IMR-90 (cell line): Measurements from ENCODE around the gene BOLL. TPM values are rescaled to one million over a fixed set of nuclear protein-coding genes. Genes with fewer than 3 reads are reported as not detected.

Experiments used
- ATAC-seq: fragments of 200-7000 bp; cut with Tn5 transposase; 2 replicates; pipeline ENCODE4 v1.9.1; 2020; ENCODE audit warnings: low read depth, mild to moderate bottlenecking, moderate library complexity
- BruUV-seq: library from RNA; stranded (reverse); fragments of 400-500 nt; replicated peaks from 2 replicates; lab custom pipeline; 2021; lab: Mats Ljungman, UMichigan
- CTCF ChIA-PET: fragments of 300-600 bp; formaldehyde crosslinking; extraction: SDS; loops from one replicate; lab custom pipeline; 2021; ENCODE audit warnings: antibody characterized with exemption; lab: Yijun Ruan, JAX
- POLR2A ChIA-PET: fragments of 300-600 bp; sonication (Branson Sonifier 250); formaldehyde crosslinking; loops from one replicate; lab custom pipeline; 2022; ENCODE audit warnings: antibody characterized with exemption; ENCODE audit not compliant: unreplicated experiment; lab: Charles Lee
- DNase-seq: peaks from one replicate; pipeline ENCODE4 v3.0.0; 2013
- H2AFZ ChIP-seq: replicated peaks from 2 replicates; pipeline ENCODE3; 2013; ENCODE audit warnings: low read length, mild to moderate bottlenecking; ENCODE audit not compliant: poor library complexity
- H2AK5ac ChIP-seq: 2 replicates; pipeline ENCODE4 v1.6.1; 2013; ENCODE audit warnings: low read depth, low read length, inconsistent platforms
- H2AK9ac ChIP-seq: replicated peaks from 2 replicates; pipeline ENCODE3; 2013; ENCODE audit warnings: mild to moderate bottlenecking, low read depth, low read length, moderate library complexity; ENCODE audit not compliant: poor library complexity
- H2BK120ac ChIP-seq: 2 replicates; pipeline ENCODE4 v1.6.1; 2013; ENCODE audit warnings: low read depth, low read length, inconsistent platforms
- H2BK15ac ChIP-seq: 3 replicates; pipeline ENCODE4 v1.6.1; 2013; ENCODE audit warnings: low read depth, low read length, inconsistent platforms
- H2BK20ac ChIP-seq: 2 replicates; pipeline ENCODE4 v1.6.1; 2013; ENCODE audit warnings: low read depth, mild to moderate bottlenecking, inconsistent platforms, low read length, moderate library complexity
- H2BK5ac ChIP-seq: 2 replicates; pipeline ENCODE4 v1.6.1; 2013; ENCODE audit warnings: mild to moderate bottlenecking, low read depth, low read length, inconsistent platforms; ENCODE audit not compliant: poor library complexity, severe bottlenecking
- H3K14ac ChIP-seq: replicated peaks from 2 replicates; pipeline ENCODE4 v1.6.1; 2013; ENCODE audit warnings: low read depth, low read length, inconsistent platforms
- H3K18ac ChIP-seq: 2 replicates; pipeline ENCODE4 v1.6.1; 2013; ENCODE audit warnings: low read depth, low read length, control low read depth
- H3K23ac ChIP-seq: 2 replicates; pipeline ENCODE4 v1.6.1; 2013; ENCODE audit warnings: low read depth, low read length, inconsistent platforms
- H3K27ac ChIP-seq: 2 replicates; pipeline ENCODE4 v1.5.1; 2013; ENCODE audit warnings: mild to moderate bottlenecking, control low read depth, low read length; ENCODE audit not compliant: insufficient read depth
- H3K27me3 ChIP-seq: 2 replicates; pipeline ENCODE4 v1.6.1; 2013; ENCODE audit warnings: low read length; ENCODE audit not compliant: control insufficient read depth, insufficient read depth
- H3K36me3 ChIP-seq: 2 replicates; pipeline ENCODE4 v1.6.1; 2013; ENCODE audit warnings: low read length, mixed read lengths; ENCODE audit not compliant: control insufficient read depth, insufficient read depth
- H3K4ac ChIP-seq: 2 replicates; pipeline ENCODE4 v1.6.1; 2013; ENCODE audit warnings: low read depth, low read length, inconsistent platforms
- H3K4me1 ChIP-seq: 2 replicates; pipeline ENCODE4 v1.6.1; 2013; ENCODE audit warnings: low read length, mixed read lengths; ENCODE audit not compliant: control insufficient read depth, insufficient read depth
- H3K4me2 ChIP-seq: 2 replicates; pipeline ENCODE4 v1.6.1; 2013; ENCODE audit warnings: low read depth, mild to moderate bottlenecking, control low read depth, low read length, moderate library complexity
- H3K4me3 ChIP-seq: 2 replicates; pipeline ENCODE4 v1.5.1; 2013; ENCODE audit warnings: low read depth, mild to moderate bottlenecking, control low read depth, low read length, moderate library complexity; ENCODE audit not compliant: insufficient read depth
- H3K56ac ChIP-seq: 2 replicates; pipeline ENCODE4 v1.6.1; 2013; ENCODE audit warnings: low read length, inconsistent platforms; ENCODE audit not compliant: insufficient read depth; ENCODE audit errors: extremely low read depth
- H3K79me1 ChIP-seq, 2 experiments: 2 replicates each; pipeline ENCODE4 v1.6.1; 2013; ENCODE audit warnings: low read length in 2 of 2, inconsistent platforms in 1 of 2, low read depth in 1 of 2
- H3K9ac ChIP-seq: 2 replicates; pipeline ENCODE4 v1.6.1; 2013; ENCODE audit warnings: low read depth, low read length, control low read depth
- H3K9me1 ChIP-seq: 2 replicates; pipeline ENCODE4 v1.6.1; 2013; ENCODE audit warnings: low read length, inconsistent platforms; ENCODE audit not compliant: insufficient read depth
- H3K9me3 ChIP-seq: 2 replicates; pipeline ENCODE4 v1.6.1; 2013; ENCODE audit warnings: low read length; ENCODE audit not compliant: control insufficient read depth, insufficient read depth
- H4K20me1 ChIP-seq: 2 replicates; pipeline ENCODE4 v1.6.1; 2013; ENCODE audit warnings: low read length, inconsistent platforms; ENCODE audit not compliant: insufficient read depth
- H4K5ac ChIP-seq: 2 replicates; pipeline ENCODE4 v1.6.1; 2013; ENCODE audit warnings: mild to moderate bottlenecking, low read depth, low read length, control low read depth
- H4K8ac ChIP-seq, 2 experiments: 2 replicates each; pipeline ENCODE4 v1.6.1; 2013; ENCODE audit warnings: low read depth in 2 of 2, low read length in 2 of 2, control low read depth in 1 of 2, inconsistent platforms in 1 of 2
- H4K91ac ChIP-seq: 2 replicates; pipeline ENCODE4 v1.6.1; 2013; ENCODE audit warnings: low read depth, low read length, inconsistent platforms; ENCODE audit not compliant: insufficient read depth
- BHLHE40 ChIP-seq: fragments of 150-350 bp; IDR thresholded peaks from 2 replicates; pipeline ENCODE4 v1.6.1; 2016; ENCODE audit warnings: mild to moderate bottlenecking, low read depth, low read length
- CEBPB ChIP-seq: IDR thresholded peaks from 2 replicates; pipeline ENCODE4 v1.6.1; 2012; ENCODE audit warnings: low read depth, low read length, improper control_type of control experiment
- ELK1 ChIP-seq: fragments of 150-350 bp; IDR thresholded peaks from 2 replicates; pipeline ENCODE4 v1.6.1; 2016; ENCODE audit warnings: low read depth, mild to moderate bottlenecking, low read length, moderate library complexity, borderline replicate concordance
- MXI1 ChIP-seq: IDR thresholded peaks from 2 replicates; pipeline ENCODE4 v1.6.1; 2012; ENCODE audit warnings: low read depth, mild to moderate bottlenecking, low read length, moderate library complexity, borderline replicate concordance
- SMC3 ChIP-seq: fragments of 150-350 bp; IDR thresholded peaks from 2 replicates; pipeline ENCODE4 v1.6.1; 2016; ENCODE audit warnings: low read depth, mild to moderate bottlenecking, antibody characterized with exemption, low read length, moderate library complexity
- USF2 ChIP-seq: fragments of 150-350 bp; IDR thresholded peaks from 2 replicates; pipeline ENCODE4 v1.6.1; 2017; ENCODE audit warnings: mild to moderate bottlenecking, antibody characterized with exemption, low read length, low read depth
- whole genome bisulfite sequencing, 2 experiments: methylation state at CpG; one replicate each; pipeline versions ENCODE4 v1.1.5 to v1.1.7; 2013; ENCODE audit warnings: missing lambda C conversion rate in 2 of 2; ENCODE audit not compliant: insufficient read length in 1 of 2; ENCODE audit errors: extremely low coverage in 2 of 2; 5-methylcytosine and 5-hydroxymethylcytosine counted together
- dilution Hi-C: fragments of 300-500 bp; cut with HindIII; formaldehyde crosslinking; loops from one replicate; pipeline ENCODE4 v1.14.3; 2018; ENCODE audit warnings: low sequenced_read_pairs; ENCODE audit not compliant: unreplicated experiment
- in situ Hi-C: fragments of 300-500 bp; cut with MboI; formaldehyde crosslinking; loops from 3 replicates; pipeline ENCODE4 v1.14.3; 2019; ENCODE audit warnings: low sequenced_read_pairs, inconsistent platforms, mixed read lengths
- intact Hi-C: fragments of 100-400 bp; cut with micrococcal nuclease; formaldehyde crosslinking; loops from 2 replicates; pipeline ENCODE4 v1.10.0; 2022
- polyA plus RNA-seq, 3 experiments: library from polyadenylated mRNA; depleted of rRNA; stranded (reverse); fragments of >200 nt; gene quantifications; 2 replicates each; pipeline ENCODE4 v1.2.3, GENCODE V29; 2012; ENCODE audit warnings: low replicate concordance in 1 of 3
- total RNA-seq: library from RNA; depleted of rRNA; stranded (reverse); fragments of >200 nt; gene quantifications from 2 replicates; pipeline ENCODE4 v1.2.3, GENCODE V29; 2012

BOLL gene
- total and polyA plus RNA-seq, 2 of the 4 experiments (the other 2 are of a cell fraction): not detected

GRCh38 chr2:197760293-197760657 is 24.8 kb downstream of the BOLL start:
- intact Hi-C loops: no loop called here
- no peak for ATAC-seq
- no TSS peak for BruUV-seq
- H4K8ac ChIP-seq: no peak overlapping the region
- H3K14ac ChIP-seq: no peak overlapping the region
- no peaks in the 10 kb centered on the region for H3K79me1 ChIP-seq
- no peak overlapping the region for H3K18ac ChIP-seq
- in situ Hi-C loops: no loop called here
- ChIA-PET CTCF (no interaction called here), POLR2A (no interaction called here)
- 27% methylated on average over 3 of the region's 3 CpGs; no CpG with 5 or more reads in 1 of the 2 experiments for WGBS, 2 experiments
- H3K23ac ChIP-seq: no peak overlapping the region
- no peak overlapping the region for H3K9ac ChIP-seq
- no peak overlapping the region for H3K4me3 ChIP-seq
- H2BK5ac ChIP-seq: no peak overlapping the region
- no peak overlapping the region for H2AFZ ChIP-seq
- H3K56ac ChIP-seq: no peak overlapping the region
- no peaks in the 10 kb centered on the region for H3K36me3 ChIP-seq
- H4K5ac ChIP-seq: no peak overlapping the region
- no peak overlapping the region for H2BK120ac ChIP-seq
- no peak overlapping the region for H3K4ac ChIP-seq
- no peaks in the 10 kb centered on the region for H3K9me1 ChIP-seq
- DNase-seq: no peak
- H2AK5ac ChIP-seq: no peak overlapping the region
- H4K20me1 ChIP-seq: no peaks in the 10 kb centered on the region
- no peak for TF ChIP-seq MXI1
- TF ChIP-seq USF2: no peak
- no peak for TF ChIP-seq CEBPB
- TF ChIP-seq BHLHE40: no peak
- TF ChIP-seq ELK1: no peak
- TF ChIP-seq SMC3: no peak
- H2BK20ac ChIP-seq: no peak overlapping the region
- H3K4me2 ChIP-seq: no peak overlapping the region
- no peak overlapping the region for H2AK9ac ChIP-seq
- no peak overlapping the region for H4K91ac ChIP-seq
- no peaks in the 10 kb centered on the region for H3K4me1 ChIP-seq
- H3K27me3 ChIP-seq: no peaks in the 10 kb centered on the region
- H3K27ac ChIP-seq: no peak overlapping the region
- peaks cover 5% of the 10 kb centered on the region for H3K9me3 ChIP-seq
- H2BK15ac ChIP-seq: no peak overlapping the region
- dilution Hi-C loops: no loop called here
